Pancreas (tissue), 10 donors: ENCODE results near the gene TCF7L2. TPM values are rescaled to one million over a fixed set of nuclear protein-coding genes. Genes with fewer than 3 reads are reported as not detected.
A peak's percentile ranks its signal among the peaks of the same experiment; 100 is the strongest.

Source experiments
- ATAC-seq, 4 donors: fragments of 200-7000 bp; cut with Tn5 transposase; one replicate each; pipeline versions ENCODE4 v1.8.0 to v1.9.1; 2020; ENCODE audit warnings: mild to moderate bottlenecking in 4 of 4, moderate library complexity in 4 of 4
- DNase-seq, 6 donors: peaks; one replicate each; pipeline ENCODE4 v3.0.0-alpha.2; 2020
- FAIRE-seq: peaks from 2 replicates; lab custom pipeline; 2012; peaks lifted over from hg19 to GRCh38; lab: Jason Lieb, UNC
- H3K27ac ChIP-seq, 4 donors: fragments of 200-600 bp; sonication (generic); 1 replicate in 3 of 4; 2 replicates in 1 of 4; pipeline versions ENCODE4 v1.5.0 to v1.8.0; 2020
- H3K27me3 ChIP-seq, 4 donors: fragments of 200-600 bp; one replicate each; pipeline ENCODE4 v1.8.0; 2021
- H3K36me3 ChIP-seq, 3 donors: fragments of 200-600 bp; sonication (generic) in 1 of 3; one replicate each; pipeline versions ENCODE4 v1.5.0 to v1.8.0; 2020 to 2021
- H3K4me1 ChIP-seq, 3 donors: fragments of 200-600 bp; one replicate each; pipeline ENCODE4 v1.8.0; 2021
- H3K4me3 ChIP-seq, 4 donors: fragments of 200-600 bp; sonication (generic) in 2 of 4; one replicate each; pipeline versions ENCODE4 v1.5.0 to v1.8.0; 2020 to 2021
- H3K9me3 ChIP-seq, 4 donors: fragments of 200-600 bp; one replicate each; pipeline ENCODE4 v1.8.0; 2021
- WGBS, 2 donors: extraction: QIAGEN DNeasy Blood & Tissue Kit; methylation state at CpG; one replicate each; pipeline ENCODE4 v1.1.7; 2013; 5-methylcytosine and 5-hydroxymethylcytosine counted together
- intact Hi-C, 3 donors: fragments of 100-400 bp; cut with DNase I; formaldehyde crosslinking; loops; one replicate each; pipeline versions ENCODE4 v1.11.1 to v1.14.2; 2022
- polyA plus RNA-seq, 2 donors: library from polyadenylated mRNA; stranded (reverse); fragments of 200-250 nt; gene quantifications; one replicate each; pipeline ENCODE4 v1.2.3, GENCODE V29; 2013
- total RNA-seq, 6 donors: library from RNA; stranded (reverse); fragmentation: NEBNext Ultra II Directional in 4 of 6; extraction: Animal tissue kit (Norgen Biotek cat#: 25700) in 4 of 6; gene quantifications; one replicate each; pipeline versions ENCODE4 v1.2.1 to v1.2.4, GENCODE V29; 2021 to 2023
- TF ChIP-seq, protein P1 (sequence below), 4 donors: fragments of 200-600 bp; sonication (generic) in 3 of 4; IDR thresholded peaks; one replicate each; pipeline versions ENCODE4 v1.5.0 to v1.8.0; 2021; ENCODE audit warnings: antibody characterized with exemption in 4 of 4
- donor health status: healthy with polysubstance abuse.
- donor health status: DM: no; HTN: no; CAD: no; lungs with moderate emphysema.
- donor health status: DM: no; HTN: no; CAD: no.
- donor health status: control.
- donor health status: control.
- donor health status: Bipolar disorder and iron deficiency.
- donor health status: DM: yes; HTN: yes; CAD: no.
- donor health status: DM: no; HTN: no; CAD: no.
- donor health status: DM: no; HTN: no; CAD: no.
- donor health status: DM: yes; HTN: yes; CAD: no.

The TCF7L2 gene
- total and polyA plus RNA-seq, 8 donors = 7.9 to 22.3 (median 11.6) TPM

DNA sequence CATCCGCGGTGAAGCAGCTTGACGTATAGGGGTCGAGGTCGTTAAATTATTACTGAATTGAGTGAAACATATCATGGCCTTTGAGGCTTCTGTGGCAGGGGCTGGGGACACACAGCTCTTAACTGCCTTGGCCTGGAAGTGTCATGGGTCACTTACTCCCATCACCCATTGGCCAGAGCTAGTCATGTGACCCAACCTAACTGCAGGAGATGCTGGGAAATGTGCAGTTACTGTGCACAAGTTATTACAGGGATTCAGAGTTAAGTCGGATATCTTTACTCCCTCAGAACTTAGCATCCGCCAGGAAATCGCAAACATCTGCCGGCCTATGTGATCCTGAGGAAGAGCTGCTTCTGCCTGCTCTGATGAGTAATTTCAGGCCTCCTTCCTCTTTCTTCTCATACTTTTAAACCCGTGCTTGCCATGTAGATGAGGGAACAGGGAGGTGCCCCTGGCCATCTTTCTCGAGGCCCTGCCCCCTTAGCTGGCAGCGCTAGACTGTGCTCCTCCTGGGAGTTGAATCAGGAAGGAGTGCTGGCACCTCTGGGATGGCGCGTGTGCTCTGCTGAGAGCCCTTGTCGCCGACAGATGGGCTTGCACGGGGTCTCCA lies 203.6 kb downstream of the TCF7L2 start:
- 93 to 95% methylated on average over 17 of the region's 17 CpGs for WGBS, 2 donors
- Histone ChIP-seq H3K4me3 (no peak overlapping the region), H3K9me3 (no peaks in the 10 kb centered on the region), H3K4me1 (no peaks in the 10 kb centered on the region), H3K27ac (no peak overlapping the region), H3K36me3 (peaks cover 3 to 60% (median 13%) of the 10 kb centered on the region in 3 donors), H3K27me3 (no peaks in the 10 kb centered on the region)
- no peak for FAIRE-seq
- no peak for DNase-seq
- peak in 3 of 4 donors; percentile 17 to 40 (median 39) for ATAC-seq
- TF ChIP-seq, protein P1, sequence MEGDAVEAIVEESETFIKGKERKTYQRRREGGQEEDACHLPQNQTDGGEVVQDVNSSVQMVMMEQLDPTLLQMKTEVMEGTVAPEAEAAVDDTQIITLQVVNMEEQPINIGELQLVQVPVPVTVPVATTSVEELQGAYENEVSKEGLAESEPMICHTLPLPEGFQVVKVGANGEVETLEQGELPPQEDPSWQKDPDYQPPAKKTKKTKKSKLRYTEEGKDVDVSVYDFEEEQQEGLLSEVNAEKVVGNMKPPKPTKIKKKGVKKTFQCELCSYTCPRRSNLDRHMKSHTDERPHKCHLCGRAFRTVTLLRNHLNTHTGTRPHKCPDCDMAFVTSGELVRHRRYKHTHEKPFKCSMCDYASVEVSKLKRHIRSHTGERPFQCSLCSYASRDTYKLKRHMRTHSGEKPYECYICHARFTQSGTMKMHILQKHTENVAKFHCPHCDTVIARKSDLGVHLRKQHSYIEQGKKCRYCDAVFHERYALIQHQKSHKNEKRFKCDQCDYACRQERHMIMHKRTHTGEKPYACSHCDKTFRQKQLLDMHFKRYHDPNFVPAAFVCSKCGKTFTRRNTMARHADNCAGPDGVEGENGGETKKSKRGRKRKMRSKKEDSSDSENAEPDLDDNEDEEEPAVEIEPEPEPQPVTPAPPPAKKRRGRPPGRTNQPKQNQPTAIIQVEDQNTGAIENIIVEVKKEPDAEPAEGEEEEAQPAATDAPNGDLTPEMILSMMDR (IDR thresholded peaks at IDR 0.05) = no peak
- intact Hi-C loops = no loop called here

DNA sequence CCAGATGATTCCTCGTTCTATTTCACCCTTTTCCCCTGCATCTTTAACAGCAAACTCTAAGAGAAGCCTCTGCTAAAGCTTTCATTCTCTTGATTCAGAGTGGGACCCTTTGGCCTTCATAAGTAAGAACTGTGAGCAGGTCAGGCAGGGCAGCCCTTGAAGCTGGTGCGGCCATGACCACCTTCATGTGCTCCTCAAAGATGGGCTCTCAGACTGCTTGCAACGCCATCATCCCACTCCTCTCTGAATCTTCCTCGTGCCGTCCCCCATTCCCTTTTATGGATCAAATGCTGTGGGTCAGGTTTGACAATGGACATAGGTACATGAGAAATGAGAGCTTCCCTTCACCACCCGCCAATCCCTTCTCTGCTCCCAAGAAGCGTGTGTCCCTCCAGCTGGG lies 207.4 kb downstream of the TCF7L2 start:
- no peaks in the 10 kb centered on the region for H3K9me3 ChIP-seq
- intact Hi-C loops = no loop called here
- TF ChIP-seq, protein P1 (IDR thresholded peaks at IDR 0.05) = no peak
- WGBS, 2 donors = 91 to 95% methylated on average over 7 of the region's 7 CpGs
- H3K36me3 ChIP-seq = peaks cover 3 to 45% (median 8%) of the 10 kb centered on the region in 3 donors
- DNase-seq = no peak
- no peaks in the 10 kb centered on the region for H3K27me3 ChIP-seq
- no peak overlapping the region for H3K27ac ChIP-seq
- no peak for ATAC-seq
- no peaks in the 10 kb centered on the region for H3K4me1 ChIP-seq
- FAIRE-seq = no peak
- H3K4me3 ChIP-seq = no peak overlapping the region

DNA sequence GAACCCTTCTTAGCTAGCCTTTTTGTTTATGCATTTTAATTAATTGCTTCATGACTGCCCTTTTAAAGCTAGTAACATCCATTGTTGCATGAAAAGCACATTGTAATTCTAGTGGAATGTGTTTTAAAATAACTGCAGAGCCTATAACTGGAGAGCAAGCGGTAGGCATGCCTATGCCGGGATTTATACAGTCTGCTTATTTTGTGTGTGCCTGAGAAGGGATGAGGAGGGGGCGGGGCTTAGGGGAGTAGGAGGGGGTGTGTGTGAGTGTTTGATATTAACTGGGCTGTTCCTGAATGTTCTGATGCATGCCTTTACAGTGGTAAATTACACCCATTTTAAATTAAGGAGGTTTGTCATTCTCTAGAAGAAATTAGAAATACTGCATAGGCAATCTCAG lies 208.1 kb downstream of the TCF7L2 start:
- Histone ChIP-seq H3K27ac (no peak overlapping the region), H3K36me3 (peaks cover under 1 to 38% (median 3%) of the 10 kb centered on the region in 3 donors), H3K4me3 (no peak overlapping the region), H3K4me1 (no peaks in the 10 kb centered on the region), H3K9me3 (no peaks in the 10 kb centered on the region), H3K27me3 (no peaks in the 10 kb centered on the region)
- no peak for DNase-seq
- WGBS, 2 donors = 64 to 77% methylated on average over 3 of the region's 3 CpGs
- intact Hi-C loops = no loop called here
- ATAC-seq = peak in 2 of 4 donors; percentile 24 to 54
- no peak for FAIRE-seq
- TF ChIP-seq, protein P1 (IDR thresholded peaks at IDR 0.05) = no peak

DNA sequence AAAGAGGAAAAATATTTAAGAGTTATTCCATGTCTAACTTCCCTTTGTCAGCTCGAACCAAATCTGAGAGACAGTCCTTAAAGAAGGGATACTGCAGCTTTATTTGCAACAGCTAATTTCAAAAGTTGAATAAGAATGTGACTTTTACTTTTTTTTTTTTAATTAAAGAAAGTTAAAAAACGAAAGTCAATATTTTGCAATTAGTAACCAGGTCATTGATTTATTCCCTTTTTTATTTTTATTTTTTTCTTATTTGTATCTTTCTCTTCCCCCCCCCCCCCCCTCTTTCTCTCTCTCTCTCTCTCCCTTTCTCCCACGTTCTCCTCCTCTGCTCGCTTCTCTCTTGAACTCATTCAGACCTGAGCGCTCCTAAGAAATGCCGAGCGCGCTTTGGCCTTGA lies 209.5 kb downstream of the TCF7L2 start:
- TF ChIP-seq, protein P1 (IDR thresholded peaks at IDR 0.05) = no peak
- DNase-seq = no peak
- no peak overlapping the region for H3K4me3 ChIP-seq
- H3K9me3 ChIP-seq = no peaks in the 10 kb centered on the region
- peak; percentile 54 for FAIRE-seq
- no peaks in the 10 kb centered on the region for H3K27me3 ChIP-seq
- WGBS, 2 donors = 85 to 87% methylated on average over 8 of the region's 8 CpGs
- H3K36me3 ChIP-seq = peaks cover 0 to 26% (median under 1%) of the 10 kb centered on the region in 3 donors
- intact Hi-C loops = no loop called here
- no peaks in the 10 kb centered on the region for H3K4me1 ChIP-seq
- H3K27ac ChIP-seq = no peak overlapping the region
- ATAC-seq = no peak

DNA sequence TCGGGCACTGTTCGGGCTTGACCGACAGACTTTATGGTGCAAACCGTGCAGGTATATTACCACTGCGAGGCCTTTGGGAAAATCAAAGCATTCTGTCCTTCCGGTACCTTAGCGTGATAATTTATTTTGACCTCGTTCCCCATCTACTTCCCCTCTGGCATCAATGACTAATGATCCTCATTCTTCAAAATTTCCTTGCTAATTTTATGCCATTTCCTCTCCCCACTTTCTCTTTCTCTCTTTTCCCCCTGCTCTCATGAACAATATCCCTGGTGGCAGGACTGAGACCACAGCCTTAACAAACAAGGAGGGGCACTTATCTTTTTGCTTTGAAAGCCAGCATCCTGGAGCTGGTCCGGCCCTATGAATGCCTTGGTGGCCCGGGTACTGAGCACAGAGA lies 210.6 kb downstream of the TCF7L2 start:
- ATAC-seq (no peak), FAIRE-seq (no peak), DNase-seq (no peak)
- 91 to 94% methylated on average over 10 of the region's 10 CpGs for WGBS, 2 donors
- no peaks in the 10 kb centered on the region for H3K27me3 ChIP-seq
- H3K9me3 ChIP-seq = no peaks in the 10 kb centered on the region
- no peaks in the 10 kb centered on the region for H3K4me1 ChIP-seq
- H3K4me3 ChIP-seq = no peak overlapping the region
- peaks cover 0 to 26% (median 0%) of the 10 kb centered on the region in 3 donors for H3K36me3 ChIP-seq
- TF ChIP-seq, protein P1 (IDR thresholded peaks at IDR 0.05) = no peak
- no peak overlapping the region for H3K27ac ChIP-seq
- intact Hi-C loops = no loop called here
